Muscle of leg (tissue), 11 donors: ENCODE results near the gene VPS13D. TPM values are rescaled to one million over a fixed set of nuclear protein-coding genes. Genes with fewer than 3 reads are reported as not detected.

ENCODE experiments used
- DNase-seq: peaks from one replicate; pipeline ENCODE4 v3.0.0; 2013
- H3K27ac ChIP-seq: one replicate; pipeline ENCODE4 v1.5.1; 2013; ENCODE audit warnings: mild to moderate bottlenecking, low read length, control low read depth
- H3K27me3 ChIP-seq: one replicate; pipeline ENCODE4 v1.6.1; 2013; ENCODE audit warnings: low read length; ENCODE audit not compliant: control insufficient read depth, insufficient read depth
- H3K36me3 ChIP-seq: one replicate; pipeline ENCODE4 v1.6.1; 2013; ENCODE audit warnings: low read length; ENCODE audit not compliant: control insufficient read depth, insufficient read depth
- H3K4me1 ChIP-seq: one replicate; pipeline ENCODE4 v1.6.1; 2013; ENCODE audit warnings: low read length; ENCODE audit not compliant: control insufficient read depth, insufficient read depth
- H3K4me3 ChIP-seq: one replicate; pipeline ENCODE4 v1.5.1; 2013; ENCODE audit warnings: low read length, control low read depth
- H3K9me3 ChIP-seq: replicated peaks from 2 replicates; pipeline ENCODE4 v1.6.1; 2013; ENCODE audit warnings: low read depth, low read length; ENCODE audit not compliant: control insufficient read depth
- WGBS: methylation state at CpG from one replicate; pipeline ENCODE4 v1.1.5; 2013; ENCODE audit warnings: missing lambda C conversion rate; ENCODE audit not compliant: insufficient coverage; 5-methylcytosine and 5-hydroxymethylcytosine counted together
- polyA plus RNA-seq, 8 donors: library from polyadenylated mRNA; unstranded; fragments of 120-200 nt; gene quantifications; one replicate each; pipeline versions ENCODE4 v1.2.1 to v1.2.3, GENCODE V29; 2013; ENCODE audit warnings: inconsistent platforms in 1 of 8, low replicate concordance in 1 of 8; ENCODE audit not compliant: insufficient read length in 8 of 8, insufficient read depth in 1 of 8
- total RNA-seq: library from RNA; stranded (reverse); fragments of 120-200 nt; gene quantifications from one replicate; pipeline ENCODE4 v1.2.4, GENCODE V29; 2013

Gene VPS13D
- total and polyA plus RNA-seq, 9 donors, result 14.9 to 21.2 (median 17.0) TPM

DNA sequence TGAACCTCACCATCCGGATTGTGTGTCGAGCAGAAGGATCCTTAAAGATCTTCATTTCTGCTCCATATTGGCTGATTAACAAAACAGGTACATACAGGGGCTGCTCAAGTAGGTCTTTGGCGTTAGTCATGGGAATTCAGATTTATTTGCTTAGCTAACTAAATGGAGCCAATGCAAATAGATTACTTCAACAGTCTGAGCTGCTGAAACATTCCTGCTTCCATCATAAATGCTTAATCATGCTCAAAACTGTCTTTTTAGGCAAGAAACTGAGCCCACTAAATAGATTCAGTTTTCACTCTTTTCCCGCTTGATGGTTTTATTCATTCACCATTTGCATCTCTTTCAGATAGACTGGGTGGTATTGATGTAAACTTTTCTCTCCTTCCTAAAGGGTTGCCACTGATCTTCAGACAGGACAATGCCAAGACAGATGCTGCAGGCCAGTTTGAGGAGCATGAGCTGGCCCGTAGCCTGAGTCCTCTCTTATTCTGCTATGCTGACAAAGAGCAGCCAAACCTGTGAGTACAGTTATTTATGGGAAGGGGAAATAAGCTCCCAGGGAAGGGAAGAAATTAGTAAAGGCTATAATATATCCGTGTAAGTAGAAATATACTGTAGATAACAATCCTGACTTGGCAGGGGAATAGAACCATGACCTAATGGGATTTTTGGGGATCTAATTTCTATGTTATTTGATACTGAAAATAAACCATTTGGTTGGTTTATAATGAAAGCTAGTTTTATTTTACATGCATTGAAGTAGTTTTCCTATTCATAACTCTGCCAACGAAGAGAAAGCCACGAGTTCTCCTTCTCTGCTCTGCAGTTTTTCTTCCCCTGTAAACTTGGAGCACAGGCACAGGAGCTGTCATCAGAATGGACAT lies 126.4 kb downstream of the VPS13D start:
- Histone ChIP-seq H3K4me3 (no peak overlapping the region), H3K36me3 (peaks cover 35% of the 10 kb centered on the region), H3K4me1 (no peaks in the 10 kb centered on the region), H3K27me3 (no peaks in the 10 kb centered on the region), H3K9me3 (no peaks in the 10 kb centered on the region), H3K27ac (peak overlapping the region; percentile 47)
- peak; percentile 75 for DNase-seq
- 12% methylated on average over 3 of the region's 8 CpGs for WGBS

DNA sequence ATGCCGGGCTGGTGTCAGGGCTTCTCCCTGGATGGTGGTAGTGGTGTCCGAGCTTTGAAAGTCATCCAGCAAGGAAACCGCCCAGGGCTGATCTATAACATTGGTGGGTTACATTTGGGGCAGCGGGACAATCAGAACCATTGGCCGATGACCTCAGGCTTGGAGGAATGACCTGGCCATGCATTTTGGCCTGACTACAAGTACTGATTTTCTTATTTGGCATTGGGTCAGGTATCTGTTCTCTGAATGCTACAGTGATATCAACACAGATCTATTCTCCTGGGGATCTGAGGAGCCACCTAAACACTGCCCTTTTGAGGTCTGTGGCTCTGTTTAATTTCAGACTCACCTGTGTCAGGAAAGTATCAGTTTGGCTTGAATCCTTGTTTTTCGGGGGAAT lies 128.7 kb downstream of the VPS13D start:
- Histone ChIP-seq H3K9me3 (no peaks in the 10 kb centered on the region), H3K36me3 (peaks cover 44% of the 10 kb centered on the region), H3K4me3 (no peak overlapping the region), H3K27me3 (no peaks in the 10 kb centered on the region), H3K4me1 (no peaks in the 10 kb centered on the region), H3K27ac (no peak overlapping the region)
- no peak for DNase-seq
- 88% methylated on average over 5 of the region's 6 CpGs for WGBS

- Histone ChIP-seq H3K27me3 (no peaks in the 10 kb centered on the region), H3K36me3 (peaks cover 42% of the 10 kb centered on the region), H3K4me1 (no peaks in the 10 kb centered on the region), H3K27ac (no peak overlapping the region), H3K4me3 (no peak overlapping the region), H3K9me3 (no peaks in the 10 kb centered on the region)
- WGBS, result 100% methylated on average over 1 of the region's 3 CpGs
- no peak for DNase-seq
Observed at GRCh38 chr1:12359359-12360133, 129.7 kb downstream of the VPS13D start.

- WGBS, result 83% methylated on average over 1 of the region's 2 CpGs
- no peaks in the 10 kb centered on the region for H3K27me3 ChIP-seq
- no peak overlapping the region for H3K27ac ChIP-seq
- no peak overlapping the region for H3K4me3 ChIP-seq
- no peaks in the 10 kb centered on the region for H3K9me3 ChIP-seq
- H3K36me3 ChIP-seq, result peaks cover 12% of the 10 kb centered on the region
- no peaks in the 10 kb centered on the region for H3K4me1 ChIP-seq
- no peak for DNase-seq
Observed at GRCh38 chr1:12368646-12369045, 138.8 kb downstream of the VPS13D start.

- Histone ChIP-seq H3K4me1 (no peaks in the 10 kb centered on the region), H3K27ac (no peak overlapping the region), H3K27me3 (no peaks in the 10 kb centered on the region), H3K4me3 (no peak overlapping the region), H3K36me3 (peaks cover 14% of the 10 kb centered on the region), H3K9me3 (no peaks in the 10 kb centered on the region)
- 87% methylated on average over 3 of the region's 6 CpGs for WGBS
- DNase-seq, result no peak
Observed at GRCh38 chr1:12369258-12369657, 139.4 kb downstream of the VPS13D start.

GRCh38 chr1:12370333-12370975 lies 140.6 kb downstream of the VPS13D start:
- WGBS, result 80% methylated on average over 1 of the region's 5 CpGs
- Histone ChIP-seq H3K4me1 (no peaks in the 10 kb centered on the region), H3K9me3 (no peaks in the 10 kb centered on the region), H3K27ac (peak overlapping the region; percentile 3), H3K4me3 (no peak overlapping the region), H3K27me3 (no peaks in the 10 kb centered on the region), H3K36me3 (peaks cover 18% of the 10 kb centered on the region)
- DNase-seq, result peak; percentile 64

- DNase-seq, result no peak
- no peak overlapping the region for H3K4me3 ChIP-seq
- H3K36me3 ChIP-seq, result peaks cover 21% of the 10 kb centered on the region
- H3K9me3 ChIP-seq, result no peaks in the 10 kb centered on the region
- H3K27ac ChIP-seq, result no peak overlapping the region
- WGBS, result no CpG with 5 or more reads among the region's 5 CpGs
- H3K27me3 ChIP-seq, result no peaks in the 10 kb centered on the region
- no peaks in the 10 kb centered on the region for H3K4me1 ChIP-seq
Observed at GRCh38 chr1:12371053-12371452, 141.2 kb downstream of the VPS13D start.

DNA sequence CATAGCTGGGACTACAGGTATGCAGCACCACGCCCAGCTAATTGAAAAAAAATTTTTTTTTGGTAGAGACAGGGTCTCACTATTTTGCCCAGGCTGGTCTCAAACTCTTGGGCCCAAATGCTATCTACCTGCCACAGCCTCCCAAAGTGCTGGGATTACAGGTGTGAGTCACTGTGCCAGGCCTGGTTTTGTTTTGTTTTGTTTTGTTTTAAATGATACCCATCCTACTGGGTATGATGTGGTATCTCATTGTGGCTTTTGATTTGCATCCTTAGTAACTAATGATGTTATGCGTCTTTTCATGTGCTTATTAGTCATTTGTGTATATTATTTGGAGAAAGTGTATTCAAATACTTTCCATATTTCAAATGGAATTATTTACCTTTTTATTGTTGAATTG lies 142.3 kb downstream of the VPS13D start:
- no peaks in the 10 kb centered on the region for H3K4me1 ChIP-seq
- H3K36me3 ChIP-seq, result peaks cover 26% of the 10 kb centered on the region
- DNase-seq, result no peak
- H3K9me3 ChIP-seq, result no peaks in the 10 kb centered on the region
- no CpG with 5 or more reads among the region's 2 CpGs for WGBS
- no peak overlapping the region for H3K27ac ChIP-seq
- no peak overlapping the region for H3K4me3 ChIP-seq
- no peaks in the 10 kb centered on the region for H3K27me3 ChIP-seq

DNA sequence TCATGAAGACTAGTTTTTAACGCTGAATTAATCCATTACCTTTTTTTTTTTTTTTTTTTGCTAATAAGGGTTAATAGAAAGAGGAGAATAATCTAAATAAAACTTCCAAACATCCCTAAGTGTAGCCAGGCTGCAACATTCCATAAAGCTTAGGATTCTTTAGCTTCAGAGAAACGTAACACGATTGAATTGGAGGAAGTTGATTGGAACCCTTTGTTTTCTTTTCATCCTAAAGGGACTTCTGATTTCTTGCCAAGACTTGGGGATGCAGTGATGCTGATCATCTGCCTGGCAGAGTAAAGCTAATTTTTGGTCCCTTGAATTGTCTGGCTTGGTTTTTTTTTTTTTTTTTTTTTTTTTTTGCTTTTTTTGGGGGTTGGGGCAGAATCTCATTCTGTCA lies 142.9 kb downstream of the VPS13D start:
- no CpG with 5 or more reads among the region's 3 CpGs for WGBS
- Histone ChIP-seq H3K9me3 (no peaks in the 10 kb centered on the region), H3K4me1 (no peaks in the 10 kb centered on the region), H3K27ac (no peak overlapping the region), H3K27me3 (no peaks in the 10 kb centered on the region), H3K4me3 (no peak overlapping the region), H3K36me3 (peaks cover 26% of the 10 kb centered on the region)
- peak; percentile 36 for DNase-seq
